NCI-H146 (cell line): ENCODE data around the gene NAXE.
"Not testable (repeated sequence)": the region's sequence is repeated elsewhere in the genome, so short reads cannot be mapped to it uniquely, and the experiment has no call there.

Source experiments
- DNase-seq: peaks from one replicate; lab custom pipeline; 2025; lab: John Stamatoyannopoulos, UW

NAXE gene

DNA sequence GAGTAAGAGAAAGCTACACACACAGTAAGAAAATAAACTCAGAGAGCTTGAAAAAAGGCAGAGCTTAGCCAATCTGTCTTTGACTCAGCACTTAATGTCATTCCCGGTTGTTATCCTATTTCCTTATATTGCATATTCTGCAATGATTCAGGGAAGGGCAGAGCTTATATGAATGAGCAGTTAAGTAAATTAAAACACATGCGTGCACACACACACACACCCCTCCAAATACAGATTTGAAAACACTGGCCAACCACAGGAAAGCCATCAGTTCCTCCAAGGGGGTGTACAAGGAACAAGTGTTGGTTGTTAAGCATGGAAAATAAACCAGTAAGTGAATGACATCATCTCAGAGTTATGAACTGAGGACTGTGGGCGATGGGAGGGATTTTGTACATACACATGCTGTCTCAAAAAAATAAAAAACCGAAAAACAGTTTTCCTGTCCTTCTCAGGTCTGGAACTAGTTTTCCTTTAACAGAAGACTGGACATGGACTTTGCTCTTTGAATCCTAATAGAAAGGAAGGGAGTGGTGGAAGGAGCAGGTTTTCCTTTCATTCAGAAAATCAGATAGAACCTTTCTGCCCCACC lies 20.2 kb upstream of the NAXE start:
- DNase-seq, result no peak

DNA sequence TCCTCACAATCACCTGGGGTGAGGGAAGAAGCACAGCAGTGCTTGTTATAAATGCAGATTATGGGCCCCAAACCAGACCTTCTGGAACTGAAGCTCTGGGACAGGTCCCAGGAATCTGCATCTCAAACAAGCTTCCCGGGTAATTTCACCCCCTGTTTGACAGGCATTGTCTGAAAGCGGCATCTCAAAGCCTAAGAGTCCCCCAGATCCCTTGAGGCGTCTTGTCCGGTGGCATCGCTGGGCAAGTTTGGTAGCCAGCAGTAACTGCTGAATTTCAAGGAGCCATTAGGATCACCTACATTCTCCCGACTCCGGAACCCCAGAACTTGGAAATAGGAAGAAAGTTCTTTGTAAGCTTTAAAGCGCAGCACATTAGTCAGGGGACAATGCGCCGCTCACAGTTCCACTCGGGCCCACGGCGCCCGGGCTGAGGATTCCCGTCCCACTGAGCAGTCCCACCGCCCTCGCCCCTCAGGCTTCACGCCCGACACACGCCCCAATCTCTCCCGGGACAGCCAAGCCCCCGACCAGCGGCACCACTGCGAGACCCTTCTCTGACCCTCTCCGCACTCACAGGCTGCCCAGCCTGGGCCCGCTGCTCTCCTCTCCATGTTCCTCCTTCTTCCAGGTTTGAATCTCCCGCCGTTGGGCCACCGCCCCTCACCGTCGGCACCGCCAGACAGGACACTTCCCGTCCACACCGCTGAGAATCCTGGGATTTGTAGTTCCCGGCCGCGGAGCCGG lies 19.5 kb upstream of the NAXE start, which contains the start of gene IQGAP3:
TSS of gene IQGAP3 (minus strand) at position 647 of the 744 bp plus-strand sequence. CDS start at position 611, 36 bp downstream.
- peak; percentile 88 for DNase-seq

DNA sequence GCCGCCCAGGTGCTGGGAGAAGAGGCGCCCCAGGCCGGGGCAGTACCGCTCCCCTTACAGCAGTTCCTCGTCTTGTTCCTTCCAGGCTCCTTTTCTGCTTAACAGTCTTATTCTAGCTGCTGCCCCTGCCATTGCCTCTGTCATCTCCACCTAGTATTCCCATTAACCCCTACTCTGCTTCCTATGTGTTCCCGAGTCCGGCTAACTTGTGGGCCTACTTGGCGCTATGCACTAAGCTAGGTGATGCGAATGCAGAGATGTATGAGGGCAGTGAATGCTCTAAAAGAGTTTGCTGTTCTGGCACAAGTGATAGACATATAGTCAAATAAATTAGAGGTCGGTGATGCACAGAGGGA lies 18.9 kb upstream of the NAXE start:
- no peak for DNase-seq

DNA sequence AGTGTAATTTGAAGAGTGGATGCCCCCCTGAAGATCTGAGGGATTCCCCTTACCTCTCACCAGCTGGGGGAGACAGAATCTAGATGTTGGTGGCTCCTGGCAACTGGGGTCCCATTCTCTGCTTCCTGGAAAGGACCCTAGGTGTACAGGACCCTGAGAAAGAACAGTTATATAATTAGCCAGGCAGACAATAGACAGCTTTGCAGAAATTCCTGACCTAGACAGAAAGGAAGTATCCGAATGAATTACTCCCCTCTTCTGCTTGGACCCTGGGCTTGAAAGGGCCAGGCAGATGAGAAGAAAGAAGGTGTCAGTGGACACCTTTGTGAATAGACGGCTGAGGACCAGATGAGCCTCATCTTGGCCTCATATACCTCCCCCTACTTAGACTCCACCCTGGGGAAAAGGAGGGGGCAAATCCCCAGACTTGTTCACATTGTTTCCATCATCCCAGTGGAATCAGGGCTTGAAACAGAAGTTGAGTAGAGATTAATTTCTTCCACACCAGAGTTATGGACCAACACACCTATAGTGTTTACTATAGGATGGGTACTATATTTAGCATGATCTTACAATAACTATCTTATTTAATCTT lies 17.4 kb upstream of the NAXE start:
- DNase-seq, result no peak

DNA sequence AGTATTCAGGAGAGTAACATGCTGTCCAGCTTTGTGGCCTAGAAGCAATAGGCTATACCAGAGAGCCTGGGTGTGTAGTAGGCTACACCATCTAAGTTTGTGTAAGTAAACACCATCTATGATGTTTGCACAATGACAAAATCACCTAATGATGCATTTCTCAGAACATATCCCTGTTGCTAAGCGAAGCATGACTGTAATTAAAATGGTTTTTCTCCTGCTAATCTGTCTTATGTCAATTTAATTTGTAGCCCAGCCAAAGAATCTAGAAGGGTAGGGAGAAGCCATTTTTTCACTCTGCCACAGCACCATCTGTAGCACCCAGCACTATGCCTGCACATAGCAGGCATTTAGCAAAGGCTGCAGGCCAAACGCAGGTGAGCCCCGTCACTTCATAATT lies 14.0 kb upstream of the NAXE start:
- peak; percentile 39 for DNase-seq

DNA sequence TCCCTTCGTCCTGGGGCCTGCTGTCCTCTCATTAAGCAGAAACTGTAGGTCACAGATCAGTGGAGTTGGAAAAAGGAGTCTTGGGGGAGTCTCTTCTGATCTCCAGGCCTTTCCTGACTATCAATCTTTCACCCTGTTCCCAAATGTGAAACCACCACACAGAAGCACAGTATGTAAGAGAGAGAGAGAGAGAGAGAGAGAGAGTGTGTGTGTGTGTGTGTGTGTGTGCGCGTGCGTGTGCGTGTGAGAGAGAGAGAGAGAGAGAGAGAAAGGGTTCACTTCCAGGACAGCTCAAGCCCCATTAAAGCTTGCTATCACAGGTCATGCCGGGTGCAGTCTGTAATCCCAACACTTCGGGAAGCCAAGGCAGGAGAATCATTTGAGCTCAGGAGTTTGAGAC lies 13.5 kb upstream of the NAXE start:
- no peak for DNase-seq

DNA sequence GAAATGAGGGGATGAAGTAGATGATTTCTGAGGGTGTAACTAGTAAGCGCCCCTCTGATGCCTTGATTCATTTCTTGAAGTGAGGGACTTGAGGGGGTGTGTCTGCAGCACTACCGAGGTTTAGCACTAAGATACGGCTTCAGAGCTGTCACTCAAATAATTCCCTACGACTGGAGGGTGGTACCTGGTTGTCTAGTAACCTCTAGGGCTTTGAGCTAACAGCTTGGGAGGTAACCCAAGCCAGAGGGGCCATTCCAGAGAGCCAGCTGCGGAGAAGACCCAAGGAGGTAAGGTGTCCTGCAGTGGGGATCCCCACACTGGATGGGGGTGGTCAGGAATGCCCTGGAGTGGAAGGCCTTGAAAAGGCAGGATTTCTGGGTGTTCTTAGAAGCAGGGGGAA lies 12.1 kb upstream of the NAXE start, which contains the start of gene TTC24:
TSS of gene TTC24 (plus strand) at position 252 of the 400 bp plus-strand sequence. CDS start 1,642 bp downstream, outside the sequence.
- no peak for DNase-seq

DNA sequence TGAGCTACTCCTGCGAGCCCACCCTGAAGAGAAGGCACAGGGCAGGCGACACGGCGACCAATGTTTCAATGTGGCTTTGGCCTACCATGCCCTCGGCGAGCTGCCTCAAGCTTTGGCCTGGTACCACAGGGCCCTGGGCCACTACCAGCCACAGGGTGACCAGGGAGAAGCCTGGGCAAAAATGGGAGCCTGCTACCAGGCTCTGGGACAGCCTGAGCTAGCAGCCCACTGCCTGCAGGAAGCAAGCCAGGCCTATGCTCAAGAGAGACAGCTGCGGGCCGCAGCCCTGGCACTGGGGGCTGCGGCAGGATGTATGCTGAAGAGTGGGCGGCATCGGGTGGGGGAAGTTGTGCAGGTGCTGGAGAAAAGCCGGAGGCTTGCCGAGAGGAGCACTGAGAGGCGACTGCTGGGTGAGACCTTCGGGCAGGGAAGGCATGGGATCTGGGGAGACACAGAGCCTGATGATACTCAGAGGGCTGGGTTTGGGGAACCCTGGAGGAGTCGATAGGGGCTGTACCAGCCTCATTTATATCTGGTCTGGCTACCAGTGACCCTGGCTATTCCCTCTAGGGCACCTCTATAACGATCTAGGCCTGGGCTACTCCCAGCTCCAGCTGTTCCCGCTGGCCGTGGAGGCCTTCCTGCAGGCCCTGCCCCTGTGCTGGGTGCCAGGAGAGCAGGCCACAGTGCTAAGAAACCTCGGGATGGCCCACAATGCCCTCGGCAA lies 9.8 kb upstream of the NAXE start:
- DNase-seq, result no peak

DNA sequence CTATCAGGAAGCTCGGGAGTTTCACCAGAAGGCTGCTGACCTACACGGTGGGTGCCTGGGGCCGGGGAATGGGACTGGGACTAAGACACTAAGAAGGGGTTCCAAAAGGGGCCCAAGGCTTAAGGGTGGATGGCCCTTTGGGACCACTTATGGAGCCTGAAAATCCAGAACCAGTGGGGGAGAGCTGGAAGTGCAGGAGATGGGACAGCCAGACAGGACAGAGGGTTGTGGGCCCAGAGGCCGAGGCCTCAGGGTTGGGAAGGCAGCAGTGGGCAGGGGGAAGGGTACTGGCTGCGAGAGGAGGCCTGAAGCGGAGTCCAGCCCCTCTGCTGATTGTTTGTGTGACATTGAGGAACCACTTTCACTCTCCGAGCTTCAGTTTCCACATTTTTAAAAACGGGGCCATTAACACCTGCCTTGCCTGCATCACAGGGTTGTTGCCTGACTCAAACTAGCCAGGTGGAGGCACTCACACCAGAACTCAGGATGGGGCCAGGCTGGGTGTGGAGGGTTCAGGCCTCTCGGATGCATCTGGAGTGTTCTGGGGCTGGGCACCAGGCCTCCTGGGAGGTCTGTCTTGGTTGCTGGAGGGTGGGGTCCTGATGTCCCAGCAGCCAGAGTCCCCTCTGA lies 9.1 kb upstream of the NAXE start:
- DNase-seq, result no peak

DNA sequence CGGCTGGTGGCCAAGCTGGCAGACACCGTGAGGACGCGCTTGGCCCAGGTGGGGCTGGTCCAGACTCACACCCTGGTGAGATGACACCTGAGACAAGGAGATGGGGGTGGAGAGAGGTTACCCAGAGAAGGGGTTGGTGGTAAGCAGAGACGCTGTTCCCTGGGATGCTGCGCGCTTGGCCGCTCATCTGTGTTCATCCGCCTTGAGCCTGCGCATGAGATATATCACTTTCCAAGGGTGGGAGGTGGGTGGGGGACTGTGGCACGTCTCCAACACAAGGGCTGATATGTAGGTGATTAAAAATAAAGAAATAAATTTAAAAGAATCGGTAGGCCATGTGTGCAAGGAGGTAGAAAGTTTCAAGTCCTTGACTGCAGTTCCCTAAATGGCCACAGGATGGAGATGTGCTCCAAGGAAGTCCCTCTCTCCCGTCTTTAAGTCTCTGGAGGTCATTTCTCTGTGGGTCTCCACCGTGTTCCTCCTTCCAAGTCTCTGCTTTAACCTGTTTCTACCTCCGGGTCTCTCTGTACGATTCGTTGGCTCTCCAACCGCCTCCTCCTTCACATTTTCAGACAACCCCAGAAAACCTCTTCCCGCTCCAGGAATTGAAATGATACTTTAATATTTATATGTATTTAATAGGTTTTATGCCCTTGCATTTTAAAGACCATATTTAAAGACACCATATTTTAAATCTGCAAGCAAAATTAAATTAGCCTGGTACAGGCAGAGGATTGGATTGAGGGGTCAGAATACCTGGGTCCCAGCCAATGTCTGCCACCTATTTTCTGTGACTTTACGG lies 7.6 kb upstream of the NAXE start:
- peak; percentile 74 for DNase-seq

DNA sequence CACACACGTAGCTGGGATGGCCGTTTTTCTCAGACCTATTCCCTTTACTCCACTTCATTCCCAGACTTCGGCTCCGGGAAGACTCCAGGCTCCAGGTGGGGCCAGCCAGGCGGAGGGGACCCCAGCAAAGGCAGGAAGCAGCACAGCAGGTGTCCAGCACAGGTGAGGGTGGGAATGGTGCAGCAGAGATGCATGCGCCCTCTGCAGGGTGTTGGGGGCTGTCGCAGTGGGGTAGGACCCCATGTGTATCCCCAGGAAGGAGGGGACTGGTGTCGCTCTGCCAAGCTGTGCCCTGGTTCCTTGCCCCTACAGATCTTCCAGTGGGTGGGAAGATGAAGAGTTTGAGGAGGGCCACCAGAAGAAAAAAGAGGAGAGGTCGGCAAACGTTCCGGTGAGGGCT lies 6.8 kb upstream of the NAXE start:
- DNase-seq, result peak; percentile 55

DNA sequence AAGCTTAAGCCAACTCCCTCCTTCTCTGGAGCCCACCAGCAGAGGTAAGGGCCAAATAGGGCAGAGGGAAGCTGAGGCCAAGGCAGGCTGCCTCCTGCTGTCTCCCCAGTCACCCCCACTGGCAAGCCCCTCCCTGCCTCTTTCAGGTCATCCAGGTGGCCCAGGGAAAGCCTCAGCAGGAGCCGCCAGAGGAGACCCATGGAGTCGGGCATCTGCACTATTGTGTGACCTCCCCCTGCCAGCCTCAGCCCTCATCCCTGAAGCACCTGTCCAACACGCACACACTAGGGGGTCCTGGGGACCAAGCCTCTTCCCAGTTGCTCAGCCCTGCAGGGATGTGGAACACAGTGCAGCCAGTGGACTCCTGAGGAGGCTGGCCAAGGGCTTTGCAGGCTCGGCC lies 5.3 kb upstream of the NAXE start:
- DNase-seq, result peak; percentile 92

DNA sequence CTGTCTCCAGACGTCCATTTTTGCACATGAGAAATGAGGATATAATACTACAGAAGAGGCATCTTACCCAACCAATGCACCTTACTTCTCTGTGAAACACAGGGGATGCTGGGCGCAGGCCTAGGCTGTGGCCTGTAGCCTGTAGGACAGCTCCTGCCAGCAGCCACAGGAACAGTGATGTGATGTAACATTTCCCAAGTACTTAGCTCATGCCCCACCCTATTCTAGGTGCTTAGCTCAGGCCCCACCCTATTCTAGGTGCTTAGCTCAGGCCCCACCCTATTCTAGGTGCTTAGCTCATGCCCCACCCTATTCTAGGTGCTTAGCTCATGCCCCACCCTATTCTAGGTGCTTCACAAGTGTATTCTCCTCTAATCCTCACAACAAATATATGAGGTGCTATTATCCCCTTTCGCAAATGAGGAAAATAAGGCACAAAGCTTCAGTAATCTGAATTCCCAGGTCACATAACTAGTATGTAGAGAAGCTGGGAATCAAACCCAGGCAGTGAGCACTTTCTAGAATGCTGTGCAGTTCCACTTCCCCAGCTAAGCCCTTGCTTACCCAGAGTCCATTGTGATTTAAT lies 4.6 kb upstream of the NAXE start:
- DNase-seq, result no peak

DNA sequence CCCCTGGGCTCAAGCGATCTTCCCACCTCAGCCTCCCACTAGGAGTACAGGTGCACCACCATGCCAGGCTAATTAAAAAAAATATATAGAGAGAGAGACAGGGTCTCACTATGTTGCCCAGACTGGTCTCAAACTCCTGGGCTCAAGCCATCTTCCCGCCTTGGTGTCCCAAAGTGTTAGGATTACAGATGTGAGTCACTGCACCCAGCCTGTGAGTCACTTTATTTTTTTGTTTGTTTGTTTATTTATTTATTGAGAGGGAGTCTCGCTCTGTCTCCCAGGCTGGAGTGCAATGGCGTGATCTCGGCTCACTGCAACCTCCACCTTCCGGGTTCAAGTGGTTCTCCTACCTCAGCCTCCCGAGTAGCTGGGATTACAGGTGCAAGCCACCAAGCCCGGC lies 3.6 kb upstream of the NAXE start:
- DNase-seq, result not testable (repeated sequence)

DNA sequence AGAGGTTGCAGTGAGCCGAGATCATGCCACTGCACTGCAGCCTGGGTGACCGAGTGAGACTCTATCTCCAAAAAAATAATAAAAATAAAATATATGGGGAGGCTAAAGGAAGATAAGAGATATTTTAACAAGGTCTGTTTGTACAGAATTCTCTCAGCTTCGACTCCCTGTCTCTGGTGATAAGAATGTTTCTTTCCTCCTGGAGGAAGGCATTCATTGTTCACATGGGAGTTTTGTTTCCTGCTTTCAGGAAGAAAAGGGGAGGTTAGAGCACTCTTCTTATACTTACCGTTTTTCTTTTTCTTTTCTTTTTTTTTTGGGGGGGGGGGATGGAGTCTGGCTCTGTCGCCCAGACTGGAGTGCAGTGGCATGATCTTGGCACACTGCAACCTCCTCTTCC lies 2.0 kb upstream of the NAXE start:
- no peak for DNase-seq

DNA sequence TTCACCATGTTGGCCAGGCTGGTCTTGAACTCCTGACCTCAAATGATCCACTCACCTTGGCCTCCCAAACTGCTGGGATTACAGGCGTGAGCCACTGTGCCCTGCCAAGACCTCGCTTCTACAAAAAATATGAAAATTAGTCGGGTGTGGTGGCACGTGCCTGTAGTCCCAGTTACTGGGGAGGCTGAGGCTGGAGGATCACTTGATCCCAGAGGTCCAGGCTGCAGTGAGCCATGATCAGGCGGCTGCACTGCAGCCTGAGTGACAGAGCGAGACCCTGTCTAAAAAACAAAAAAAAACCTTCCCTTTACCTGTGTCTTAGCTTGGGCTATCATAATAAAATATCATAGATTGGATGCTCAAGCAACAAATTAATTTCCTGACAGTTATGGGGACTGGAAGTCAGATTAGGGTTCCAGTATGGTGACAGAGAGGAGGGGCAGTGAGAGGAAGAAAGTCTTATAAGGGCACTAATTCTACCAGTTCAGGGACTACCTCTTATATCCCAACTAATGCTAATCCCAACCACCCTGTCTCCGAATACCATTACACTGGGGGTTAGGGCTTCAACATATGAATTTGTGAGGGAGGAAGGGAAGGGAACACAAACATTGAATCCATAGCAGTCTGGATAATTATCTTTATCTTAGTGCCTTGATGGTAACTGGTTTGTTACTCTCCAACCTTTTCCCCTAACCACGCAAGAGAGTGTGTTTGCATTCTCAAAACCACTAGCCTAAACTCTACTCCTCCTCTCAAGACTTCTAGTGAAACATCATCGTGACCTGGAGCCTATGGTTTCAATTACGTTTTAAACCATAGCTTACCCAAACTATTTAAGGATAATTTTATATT lies 1.0 kb upstream of the NAXE start:
- DNase-seq, result no peak

DNA sequence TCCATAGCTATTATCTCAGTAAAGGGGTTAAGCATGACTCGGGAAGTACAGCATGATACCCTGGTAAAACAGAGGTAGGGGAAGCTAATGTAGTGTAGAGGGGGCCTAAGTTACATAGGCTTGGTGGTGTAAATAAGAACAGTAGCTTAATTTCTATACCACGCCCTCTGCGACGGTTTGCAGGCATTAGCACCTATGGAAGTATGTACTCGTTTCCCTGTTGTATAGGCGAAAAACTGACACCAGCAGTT lies 470 bp upstream of the NAXE start:
- DNase-seq, result peak; percentile 60

DNA sequence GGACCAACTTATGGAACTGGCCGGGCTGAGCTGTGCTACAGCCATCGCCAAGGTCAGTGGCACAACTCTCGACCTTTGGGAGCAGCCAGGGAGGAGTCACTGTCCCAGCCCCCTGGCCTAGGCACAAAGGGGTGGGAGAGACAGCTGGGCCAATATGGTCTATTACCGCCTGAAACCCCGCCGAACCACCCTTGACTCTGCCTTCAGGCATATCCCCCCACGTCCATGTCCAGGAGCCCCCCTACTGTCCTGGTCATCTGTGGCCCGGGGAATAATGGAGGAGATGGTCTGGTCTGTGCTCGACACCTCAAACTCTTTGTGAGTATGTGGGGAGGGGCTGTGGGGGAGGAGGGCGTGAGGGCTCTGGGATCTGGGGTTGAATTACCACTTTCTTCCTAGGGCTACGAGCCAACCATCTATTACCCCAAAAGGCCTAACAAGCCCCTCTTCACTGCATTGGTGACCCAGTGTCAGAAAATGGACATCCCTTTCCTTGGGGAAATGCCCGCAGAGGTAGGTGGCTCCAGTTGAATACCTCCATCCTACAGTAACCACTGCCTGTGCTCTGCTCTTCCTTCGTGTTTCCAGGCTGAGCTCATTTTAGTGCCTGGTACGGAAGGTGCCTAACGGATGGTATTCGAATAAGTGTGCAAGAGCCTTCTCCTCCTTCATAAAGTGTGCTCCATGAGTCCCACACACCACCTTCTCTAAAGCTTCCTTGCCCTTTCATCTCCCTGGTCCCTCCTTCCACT lies 758 bp downstream of the NAXE start:
- DNase-seq, result no peak

DNA sequence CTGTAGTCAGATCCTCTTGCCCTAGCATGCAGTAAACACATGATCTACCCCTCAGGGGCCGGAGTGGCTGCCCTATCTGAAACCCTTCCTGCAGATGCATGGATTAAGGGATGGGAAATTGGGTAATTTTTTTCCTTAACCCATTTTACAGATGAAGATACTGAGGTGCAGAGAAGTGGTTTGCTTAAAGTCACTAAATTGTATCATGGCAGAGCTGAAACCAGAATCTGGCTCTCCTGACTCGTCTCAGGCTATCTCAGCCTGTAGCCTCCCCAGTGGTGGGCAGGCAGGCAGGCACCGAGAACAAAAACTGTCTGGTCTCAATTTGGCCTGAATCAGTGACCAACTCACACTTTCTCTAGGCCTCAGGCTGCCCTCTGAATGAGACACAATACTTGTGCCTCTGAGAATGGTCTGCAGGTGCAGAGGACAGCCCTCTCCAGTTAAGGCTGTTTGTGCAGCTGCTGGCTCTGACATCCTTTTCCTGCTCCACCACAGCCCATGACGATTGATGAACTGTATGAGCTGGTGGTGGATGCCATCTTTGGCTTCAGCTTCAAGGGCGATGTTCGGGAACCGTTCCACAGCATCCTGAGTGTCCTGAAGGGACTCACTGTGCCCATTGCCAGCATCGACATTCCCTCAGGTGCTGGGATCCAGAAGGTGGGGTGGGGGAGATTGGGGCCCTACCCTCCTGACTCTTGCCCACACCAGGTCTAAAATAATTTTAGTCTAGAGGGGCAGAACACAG lies 1.5 kb downstream of the NAXE start:
- peak; percentile 79 for DNase-seq
